ENCODE data around the gene TSPAN18.

The TSPAN18 gene

DNA sequence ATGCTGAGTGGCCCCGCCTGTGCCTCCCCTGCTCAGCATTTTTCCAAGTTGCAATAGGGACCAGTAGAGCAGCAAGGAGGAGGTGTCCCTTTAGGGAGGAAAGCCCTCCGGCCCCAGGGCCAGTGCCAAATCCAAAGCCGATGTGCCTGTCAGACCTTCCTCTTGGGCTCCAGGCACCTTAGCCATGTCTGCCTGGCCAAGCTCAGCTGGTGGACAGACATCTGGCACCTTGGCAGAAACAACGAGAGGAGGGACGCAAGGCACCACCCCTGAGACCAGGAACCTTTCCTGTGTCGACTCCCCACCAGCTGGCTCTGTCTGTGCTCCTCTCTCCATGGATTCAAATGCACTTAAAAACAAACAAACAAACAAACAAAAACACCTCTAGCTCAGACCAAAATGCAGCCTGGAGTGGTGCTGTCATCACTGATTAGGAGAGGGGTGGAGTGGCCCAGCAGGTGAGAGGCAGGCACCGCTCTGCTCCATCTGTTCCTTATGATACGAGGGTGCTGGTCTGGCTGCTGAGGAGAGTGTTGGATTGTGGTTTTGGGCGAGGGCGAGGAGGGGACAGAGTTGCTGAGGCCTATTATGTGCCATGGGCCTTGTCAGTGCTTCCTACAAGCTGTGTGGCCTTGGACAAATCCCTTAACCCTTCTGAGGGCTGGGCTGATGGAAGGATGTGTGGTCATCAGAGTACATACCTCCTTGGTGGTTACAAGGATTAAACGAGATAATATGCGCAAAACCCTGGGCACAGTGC is 177.7 kb downstream of the TSPAN18 start:
- in situ Hi-C loops (cut with HindIII; ENCODE audit: low sequenced_read_pairs), result no loop called here

GRCh38 chr11:44905131-44905866 is 178.5 kb downstream of the TSPAN18 start:
- in situ Hi-C loops (cut with HindIII; ENCODE audit: low sequenced_read_pairs), result no loop called here

DNA sequence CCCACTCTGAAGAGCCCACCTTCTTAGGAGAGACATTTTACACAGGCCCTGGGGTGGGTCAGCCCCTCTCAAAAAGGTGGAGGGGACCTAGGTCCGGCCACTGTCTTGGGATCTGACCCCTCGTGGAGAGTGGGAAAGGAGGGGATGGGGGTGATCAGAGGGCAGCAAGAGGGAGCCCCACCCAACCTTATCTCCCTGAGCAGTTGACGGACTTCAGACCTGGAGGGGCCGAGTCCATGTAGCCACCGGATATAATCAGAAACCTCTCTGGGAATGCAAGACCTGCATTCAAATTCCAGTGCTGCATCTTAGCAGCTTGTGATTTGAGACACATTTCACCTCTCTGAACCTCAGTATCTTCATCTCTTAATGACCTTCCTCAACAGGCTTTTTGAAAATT is 179.9 kb downstream of the TSPAN18 start:
- in situ Hi-C loops (cut with HindIII; ENCODE audit: low sequenced_read_pairs), result no loop called here

GRCh38 chr11:44909557-44909956 is 182.8 kb downstream of the TSPAN18 start:
- in situ Hi-C loops (cut with HindIII; ENCODE audit: low sequenced_read_pairs), result no loop called here

GRCh38 chr11:44910591-44910990 is 183.8 kb downstream of the TSPAN18 start:
- in situ Hi-C loops (cut with HindIII; ENCODE audit: low sequenced_read_pairs), result no loop called here

- in situ Hi-C loops (cut with HindIII; ENCODE audit: low sequenced_read_pairs), result no loop called here
Observed at GRCh38 chr11:44911029-44911814, 184.5 kb downstream of the TSPAN18 start.

DNA sequence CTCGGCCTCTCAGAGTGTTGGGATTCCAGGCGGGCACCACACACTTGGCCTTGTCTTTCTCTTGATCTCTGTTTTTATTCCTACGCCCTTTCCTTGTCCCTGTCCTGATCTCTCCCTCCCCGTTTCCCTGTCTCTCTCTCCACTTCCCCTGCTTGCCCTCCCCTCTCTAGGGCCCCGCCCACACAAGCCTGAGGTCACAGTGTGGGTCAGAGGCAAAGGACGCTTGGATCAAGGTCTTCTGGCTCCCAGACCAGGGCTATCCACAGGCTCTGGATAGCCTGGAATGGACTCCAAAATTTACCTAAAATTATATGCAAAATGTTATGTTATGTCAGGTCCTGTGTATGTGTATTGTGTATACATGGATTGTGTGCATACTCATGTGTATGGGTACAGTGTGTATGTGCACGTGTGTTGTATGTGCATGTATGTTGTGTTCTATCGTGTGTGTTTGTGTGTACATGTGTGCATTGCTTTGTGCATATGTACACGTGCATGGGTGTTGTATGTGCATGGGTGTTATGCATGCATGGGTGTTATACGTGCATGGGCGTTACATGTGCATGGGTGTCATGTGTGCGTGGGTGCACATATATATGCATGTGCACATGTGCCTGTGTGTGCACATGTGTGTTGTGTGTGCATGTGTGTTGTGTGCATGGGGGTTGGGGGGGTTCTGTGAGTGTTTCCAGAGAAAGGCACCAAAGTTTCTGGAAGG is 185.7 kb downstream of the TSPAN18 start:
- in situ Hi-C loops (cut with HindIII; ENCODE audit: low sequenced_read_pairs), result no loop called here

GRCh38 chr11:44913502-44913901 is 186.7 kb downstream of the TSPAN18 start:
- in situ Hi-C loops (cut with HindIII; ENCODE audit: low sequenced_read_pairs), result no loop called here

DNA sequence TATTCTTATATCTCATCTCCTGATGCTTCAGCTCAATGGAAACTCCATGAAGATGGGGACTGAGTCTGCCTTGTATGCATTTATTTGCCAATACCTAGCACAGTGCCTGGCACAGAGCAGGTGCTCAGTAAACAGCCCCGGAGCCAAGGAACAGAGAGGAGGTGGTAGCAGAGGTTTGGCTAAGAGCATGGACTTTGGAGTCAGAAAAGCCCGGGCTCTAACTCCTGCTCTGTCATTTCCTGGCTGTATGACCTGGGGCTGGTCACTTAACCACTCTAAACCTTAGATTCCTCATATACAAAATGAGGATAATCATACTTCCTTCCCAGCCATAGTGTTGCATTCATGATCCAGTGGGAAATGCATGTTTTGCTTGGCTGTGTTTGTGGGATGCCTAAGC is 187.3 kb downstream of the TSPAN18 start:
- in situ Hi-C loops (cut with HindIII; ENCODE audit: low sequenced_read_pairs), result no loop called here

- in situ Hi-C loops (cut with HindIII; ENCODE audit: low sequenced_read_pairs), result no loop called here
Observed at GRCh38 chr11:44915004-44915403, 188.2 kb downstream of the TSPAN18 start.

- in situ Hi-C loops (cut with HindIII; ENCODE audit: low sequenced_read_pairs), result no loop called here
Observed at GRCh38 chr11:44915621-44916020, 188.9 kb downstream of the TSPAN18 start.

DNA sequence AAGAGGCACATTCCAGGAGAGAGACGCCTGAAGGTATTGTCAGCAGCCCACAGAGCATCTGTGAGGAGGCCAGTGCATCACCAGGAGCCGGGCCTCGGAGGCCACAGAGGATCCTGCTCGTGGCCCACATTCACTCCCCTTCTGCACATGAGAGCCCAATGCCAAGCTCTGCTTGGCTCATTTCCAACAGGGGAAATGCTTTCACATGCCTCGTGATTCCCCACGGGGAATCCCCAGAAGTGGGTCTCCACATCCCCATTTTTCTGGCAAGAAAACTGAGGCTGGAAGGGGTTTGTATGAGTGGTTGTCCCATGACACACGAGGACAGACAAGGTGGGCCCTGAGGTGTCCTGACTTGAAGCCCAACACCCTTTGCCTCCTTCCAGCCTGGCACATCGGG is 189.6 kb downstream of the TSPAN18 start:
- in situ Hi-C loops (cut with HindIII; ENCODE audit: low sequenced_read_pairs), result no loop called here

DNA sequence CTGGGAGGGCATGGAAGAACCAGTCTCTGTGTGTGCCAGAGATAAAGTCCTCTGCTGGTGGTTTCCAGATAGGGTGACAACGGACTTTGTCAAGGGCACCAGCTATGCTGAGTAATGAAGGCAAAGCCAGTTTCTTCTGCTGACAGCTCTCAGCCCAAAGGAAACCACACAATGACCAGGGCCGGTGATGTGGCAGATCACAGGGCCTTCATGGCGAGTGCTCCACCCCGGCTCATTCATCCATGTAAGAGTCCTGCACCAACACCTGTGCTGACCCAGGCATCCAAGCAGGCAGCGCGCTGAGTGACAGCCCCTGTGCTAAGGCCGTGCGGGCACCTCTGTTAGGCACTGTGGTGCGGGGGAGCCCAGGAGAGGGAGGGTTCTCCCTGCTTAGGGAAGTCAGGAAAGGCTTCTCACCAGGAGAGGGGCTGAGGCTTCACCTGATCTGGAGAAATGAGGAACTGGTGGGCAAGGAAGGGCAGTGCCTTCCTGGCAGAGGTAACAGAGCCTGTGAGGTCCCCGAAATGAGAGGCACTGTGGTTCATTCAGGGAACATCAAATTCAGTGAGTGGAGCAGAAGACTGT is 190.1 kb downstream of the TSPAN18 start:
- in situ Hi-C loops (cut with HindIII; ENCODE audit: low sequenced_read_pairs), result no loop called here

GRCh38 chr11:44917741-44918140 is 191.0 kb downstream of the TSPAN18 start:
- in situ Hi-C loops (cut with HindIII; ENCODE audit: low sequenced_read_pairs), result no loop called here

- in situ Hi-C loops (cut with HindIII; ENCODE audit: low sequenced_read_pairs), result no loop called here
Observed at GRCh38 chr11:44920451-44920850, 193.7 kb downstream of the TSPAN18 start.

DNA sequence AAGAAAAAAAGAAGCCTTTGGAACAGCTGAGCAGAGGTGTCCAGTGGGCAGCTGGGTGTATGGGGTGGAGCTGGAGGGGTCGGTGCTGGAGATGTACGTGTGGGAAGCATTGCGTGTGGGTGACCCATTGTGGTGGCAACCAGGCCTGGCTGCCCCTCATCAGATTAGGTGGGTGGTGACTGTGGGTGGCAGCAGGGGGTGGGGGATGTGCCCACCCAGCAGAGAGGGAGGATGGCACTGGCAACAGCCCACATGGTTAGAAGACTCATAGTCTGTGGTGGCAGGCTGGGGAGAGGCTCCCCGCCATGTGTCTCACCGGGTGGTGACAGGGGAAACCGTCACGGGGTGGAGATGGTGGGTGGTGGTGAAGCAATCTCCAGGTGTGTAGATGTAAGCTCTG is 196.4 kb downstream of the TSPAN18 start:
- in situ Hi-C loops (cut with HindIII; ENCODE audit: low sequenced_read_pairs), result no loop called here

GRCh38 chr11:44923806-44924205 is 197.0 kb downstream of the TSPAN18 start:
- in situ Hi-C loops (cut with HindIII; ENCODE audit: low sequenced_read_pairs), result no loop called here

DNA sequence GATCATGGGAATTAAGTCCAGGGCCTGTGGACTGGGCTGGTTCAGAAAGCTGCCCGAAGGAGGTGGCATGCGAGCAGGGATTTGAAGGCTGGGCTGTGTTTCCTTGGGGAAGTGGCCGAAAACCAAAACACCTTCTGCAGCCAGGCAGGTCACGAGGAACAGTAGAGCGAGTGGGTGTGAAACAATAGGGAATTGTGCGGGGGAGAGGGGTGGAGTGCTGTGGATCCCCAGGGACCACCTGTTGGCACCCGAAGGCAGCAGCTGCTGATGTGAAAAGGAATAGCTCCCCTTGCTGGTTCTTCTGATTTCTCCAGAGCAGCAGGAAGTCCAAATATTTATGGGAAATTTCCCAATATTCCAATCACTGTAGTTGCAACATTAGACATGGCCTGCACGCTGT is 199.3 kb downstream of the TSPAN18 start:
- in situ Hi-C loops (cut with HindIII; ENCODE audit: low sequenced_read_pairs), result loop anchor here (25.0 kb wide), 1 partner anchor 411 kb away; no protein-coding TSS in a partner anchor

- in situ Hi-C loops (cut with HindIII; ENCODE audit: low sequenced_read_pairs), result loop anchor here (25.0 kb wide), 1 partner anchor 410 kb away; no protein-coding TSS in a partner anchor
Observed at GRCh38 chr11:44927174-44927661, 200.5 kb downstream of the TSPAN18 start.

GRCh38 chr11:44928144-44928543 is 201.4 kb downstream of the TSPAN18 start:
- in situ Hi-C loops (cut with HindIII; ENCODE audit: low sequenced_read_pairs), result loop anchor here (25.0 kb wide), 1 partner anchor 409 kb away; no protein-coding TSS in a partner anchor
